ENCODE measurements around the gene PTCH2.
"Not testable (repeated sequence)": the region's sequence is repeated elsewhere in the genome, so short reads cannot be mapped to it uniquely, and the experiment has no call there.

The PTCH2 gene

GRCh38 chr1:44842862-44843655 is at the start of gene PTCH2:
TSS of gene PTCH2 (minus strand) at chr1:44843253. CDS start at chr1:44842932, 321 bp downstream.
- DNase-seq = no peak

- DNase-seq = no peak
Observed at GRCh38 chr1:44890007-44890406, 47.0 kb upstream of the PTCH2 start.

GRCh38 chr1:44885406-44885805 is 42.4 kb upstream of the PTCH2 start:
- no peak for DNase-seq

- no peak for DNase-seq
Observed at GRCh38 chr1:44884746-44885145, 41.7 kb upstream of the PTCH2 start.

- no peak for DNase-seq
Observed at GRCh38 chr1:44881011-44881632, 38.1 kb upstream of the PTCH2 start.

- no peak for DNase-seq
Observed at GRCh38 chr1:44874155-44874554, 31.1 kb upstream of the PTCH2 start.

- no peak for DNase-seq
Observed at GRCh38 chr1:44870096-44870495, 27.0 kb upstream of the PTCH2 start.

- no peak for DNase-seq
Observed at GRCh38 chr1:44867801-44868200, 24.7 kb upstream of the PTCH2 start.

GRCh38 chr1:44862829-44863401 is 19.9 kb upstream of the PTCH2 start:
- DNase-seq = no peak

- DNase-seq = no peak
Observed at GRCh38 chr1:44860891-44861425, 17.9 kb upstream of the PTCH2 start.

- DNase-seq = no peak
Observed at GRCh38 chr1:44860331-44860730, 17.3 kb upstream of the PTCH2 start.

GRCh38 chr1:44857446-44857845 is 14.4 kb upstream of the PTCH2 start:
- DNase-seq = no peak

- no peak for DNase-seq
Observed at GRCh38 chr1:44855742-44856141, 12.7 kb upstream of the PTCH2 start.

GRCh38 chr1:44854970-44855369 is 11.9 kb upstream of the PTCH2 start:
- DNase-seq = no peak

GRCh38 chr1:44853201-44853600 is 10.1 kb upstream of the PTCH2 start:
- DNase-seq = no peak

- DNase-seq = no peak
Observed at GRCh38 chr1:44851308-44851707, 8.3 kb upstream of the PTCH2 start.

- DNase-seq = no peak
Observed at GRCh38 chr1:44849575-44850132, 6.6 kb upstream of the PTCH2 start.

GRCh38 chr1:44848456-44849181 is 5.6 kb upstream of the PTCH2 start:
- no peak for DNase-seq

GRCh38 chr1:44847845-44848244 is 4.8 kb upstream of the PTCH2 start:
- DNase-seq = no peak

- no peak for DNase-seq
Observed at GRCh38 chr1:44846985-44847384, 3.9 kb upstream of the PTCH2 start.

GRCh38 chr1:44842486-44842861 is 579 bp downstream of the PTCH2 start:
- no peak for DNase-seq

GRCh38 chr1:44839576-44839975 is 3.5 kb downstream of the PTCH2 start:
- DNase-seq = no peak

- DNase-seq = not testable (repeated sequence)
Observed at GRCh38 chr1:44838294-44838693, 4.8 kb downstream of the PTCH2 start.

Data from NCI-H446 treated with DMSO at 0.1 percent for 48 hours (cell line).